Measurements from ENCODE around the gene TRMT2A.

Gene TRMT2A

DNA sequence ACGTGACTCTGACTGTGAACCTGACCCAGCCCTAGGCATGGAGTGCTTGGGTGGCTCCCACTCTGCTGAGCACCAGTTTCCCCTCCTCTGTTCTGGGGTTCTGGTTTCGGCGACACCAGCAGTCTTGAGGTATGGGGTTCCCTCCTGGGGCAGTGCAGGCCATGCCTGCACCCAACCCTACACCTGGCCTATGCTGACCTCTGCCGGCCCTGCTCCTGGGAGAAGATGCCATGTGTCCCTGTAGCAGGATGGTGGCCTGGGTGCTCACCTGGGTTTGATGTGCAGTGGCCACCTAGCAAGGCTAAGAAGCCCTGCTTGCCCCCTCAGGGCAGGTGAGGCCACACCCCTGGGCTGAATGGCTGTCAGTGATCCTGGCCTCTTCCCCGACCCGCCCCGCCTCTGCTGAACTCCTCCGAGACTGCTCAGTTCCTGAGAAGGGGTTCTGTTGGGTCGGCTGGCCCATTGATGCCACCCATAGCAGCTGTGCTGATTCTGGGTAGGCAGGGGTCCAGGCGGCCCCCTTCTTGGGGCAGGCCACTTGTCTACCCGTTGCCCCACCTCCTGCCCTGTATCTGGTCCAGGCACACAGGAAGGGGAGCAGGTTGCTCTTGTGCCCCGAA, 17.0 kb upstream of the TRMT2A start:
- DNase-seq: no peak

DNA sequence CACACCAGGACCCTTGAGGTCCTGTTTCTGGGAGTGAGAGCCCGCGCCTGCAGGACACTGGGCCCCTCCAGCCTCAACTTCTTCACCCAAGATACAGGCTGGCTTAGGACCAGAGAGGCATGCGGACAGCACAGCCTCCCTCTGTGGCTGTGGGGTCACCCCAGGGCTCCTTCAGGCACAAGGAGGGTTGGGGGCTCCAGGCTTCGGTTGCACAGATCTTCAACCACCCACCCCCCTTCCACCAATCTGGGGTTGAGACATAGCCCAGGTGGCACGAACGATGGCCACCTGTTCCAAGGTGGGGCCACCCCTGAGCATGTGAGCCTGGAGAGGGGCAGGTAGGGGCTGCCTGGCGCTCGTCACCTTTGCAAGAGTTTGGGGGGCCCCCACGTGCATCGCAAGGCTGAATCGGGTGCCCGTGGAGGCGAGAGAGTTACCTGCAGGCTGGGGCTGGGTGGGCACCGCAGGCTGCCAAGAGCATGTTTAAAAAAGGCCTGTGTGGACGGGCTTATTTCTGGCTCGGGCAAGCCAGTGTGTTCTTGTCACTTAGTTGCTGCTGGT, 15.7 kb upstream of the TRMT2A start:
- DNase-seq: no peak

- DNase-seq: no peak
Measured at GRCh38 chr22:20131859-20132685, 15.0 kb upstream of the TRMT2A start.

GRCh38 chr22:20131597-20131858, 14.5 kb upstream of the TRMT2A start, which contains the start of gene ZDHHC8:
ZDHHC8 (plus strand) TSS chr22:20131804; CDS start chr22:20131948, 144 bp downstream.
- DNase-seq: no peak

- no peak for DNase-seq
Measured at GRCh38 chr22:20130731-20131596, 13.9 kb upstream of the TRMT2A start.

- no peak for DNase-seq
Measured at GRCh38 chr22:20130319-20130718, 13.3 kb upstream of the TRMT2A start.

- no peak for DNase-seq
Measured at GRCh38 chr22:20129747-20130014, 12.7 kb upstream of the TRMT2A start.

DNA sequence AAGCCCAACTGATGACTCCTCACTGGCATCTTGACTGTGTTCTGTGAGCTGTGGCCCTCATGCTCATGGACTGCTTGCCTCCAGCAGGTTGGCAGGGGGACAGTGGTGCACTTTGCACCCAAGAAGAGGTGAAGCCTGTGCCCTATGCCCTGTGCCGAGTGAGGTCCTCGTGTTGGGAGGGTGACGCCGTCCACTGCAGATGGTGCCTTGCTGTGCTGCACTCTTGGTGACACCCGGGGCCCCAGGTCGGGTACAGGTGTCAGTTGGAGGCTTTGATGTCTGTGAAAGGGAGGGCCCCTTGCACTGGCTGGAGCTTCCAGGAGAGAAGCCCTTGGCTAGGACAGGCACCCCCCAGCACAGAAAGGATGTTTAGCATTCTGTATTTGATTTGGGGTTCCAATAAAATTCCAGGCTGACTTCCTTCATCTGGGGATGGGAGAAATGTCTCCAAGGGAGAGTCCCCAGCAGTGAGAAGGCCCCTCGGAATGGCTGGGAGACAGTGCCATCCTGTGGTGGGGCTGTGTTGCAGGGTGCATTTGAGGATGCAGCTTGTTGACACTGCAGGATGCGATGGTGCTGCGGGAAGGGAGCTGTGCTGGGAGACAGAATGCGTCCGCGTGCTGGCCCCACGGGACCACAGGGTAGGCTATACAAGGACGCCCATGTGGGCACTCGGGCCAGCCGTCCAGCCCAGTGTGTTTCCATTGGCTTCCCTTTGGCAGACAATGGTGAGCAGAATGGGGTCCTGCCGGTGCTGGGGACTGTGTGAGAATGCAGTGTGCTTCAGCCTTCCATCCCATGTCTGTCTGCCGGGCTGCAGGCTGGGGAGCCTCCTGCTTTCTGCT, 12.1 kb upstream of the TRMT2A start:
- DNase-seq: peak in 1 of 2 experiments; percentile 7

- DNase-seq: no peak
Measured at GRCh38 chr22:20128619-20128901, 11.5 kb upstream of the TRMT2A start.

GRCh38 chr22:20127869-20128618, 11.0 kb upstream of the TRMT2A start:
- DNase-seq: no peak

DNA sequence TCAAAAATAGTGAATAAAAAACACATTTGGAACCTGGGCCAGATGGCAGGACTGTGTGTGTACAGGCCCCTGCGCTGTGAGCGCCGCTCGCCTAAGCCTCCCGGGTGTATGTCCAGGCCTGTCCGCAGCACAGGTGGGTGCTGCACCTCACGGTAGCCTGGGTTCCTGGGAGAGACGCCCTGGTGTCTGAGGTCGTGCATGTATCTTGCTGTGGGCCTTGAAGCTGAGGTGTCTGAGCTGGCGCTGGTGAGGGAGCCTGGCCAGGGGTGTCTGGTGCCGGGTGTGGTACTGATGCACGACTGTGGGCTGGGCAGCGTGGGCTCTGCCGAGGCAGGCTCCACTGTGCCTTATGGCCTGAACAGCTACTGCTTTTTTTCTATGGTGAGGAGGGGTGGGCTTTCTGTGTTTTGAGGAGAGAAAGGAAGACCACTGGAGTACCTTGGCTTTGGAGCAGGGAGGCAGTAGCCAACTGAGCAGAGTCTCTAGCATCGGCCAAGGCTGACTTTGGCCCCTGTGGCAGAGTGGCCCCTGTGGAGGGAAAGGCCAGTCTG, 10.4 kb upstream of the TRMT2A start:
- DNase-seq: no peak

DNA sequence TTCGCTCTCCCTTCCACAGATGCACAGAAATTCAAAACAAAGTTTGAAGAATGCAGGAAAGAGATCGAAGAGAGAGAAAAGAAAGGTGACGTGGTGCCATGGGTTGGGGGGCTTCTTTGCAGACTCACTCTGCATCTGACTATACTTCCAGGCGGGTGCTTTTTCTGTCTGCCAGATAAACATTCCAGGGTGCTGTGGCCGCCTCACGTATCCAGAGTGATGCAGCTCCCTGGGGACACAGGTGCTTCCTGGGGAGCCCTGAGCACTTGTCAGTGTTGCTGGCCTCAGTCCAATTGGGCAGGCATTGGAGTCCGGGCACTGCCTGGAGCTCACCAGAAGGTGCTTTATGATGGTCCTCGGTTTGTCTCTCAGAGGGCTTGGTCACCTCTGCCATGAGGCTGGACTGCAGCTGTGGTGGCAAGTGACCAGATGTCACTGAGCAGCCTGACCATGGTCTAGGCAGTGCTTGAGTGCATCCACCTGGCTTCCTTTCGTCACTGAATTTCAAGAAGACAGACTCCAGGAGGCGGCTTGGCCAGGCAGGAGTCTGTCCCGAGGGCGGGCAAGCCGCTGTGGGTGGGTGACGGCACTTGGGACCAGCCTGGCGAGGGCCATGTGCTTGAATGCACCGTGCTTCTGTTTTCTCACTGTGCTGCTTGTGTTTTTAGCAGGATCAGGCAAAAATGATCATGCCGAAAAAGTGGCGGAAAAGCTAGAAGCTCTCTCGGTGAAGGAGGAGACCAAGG, 9.4 kb upstream of the TRMT2A start:
- DNase-seq: no peak

DNA sequence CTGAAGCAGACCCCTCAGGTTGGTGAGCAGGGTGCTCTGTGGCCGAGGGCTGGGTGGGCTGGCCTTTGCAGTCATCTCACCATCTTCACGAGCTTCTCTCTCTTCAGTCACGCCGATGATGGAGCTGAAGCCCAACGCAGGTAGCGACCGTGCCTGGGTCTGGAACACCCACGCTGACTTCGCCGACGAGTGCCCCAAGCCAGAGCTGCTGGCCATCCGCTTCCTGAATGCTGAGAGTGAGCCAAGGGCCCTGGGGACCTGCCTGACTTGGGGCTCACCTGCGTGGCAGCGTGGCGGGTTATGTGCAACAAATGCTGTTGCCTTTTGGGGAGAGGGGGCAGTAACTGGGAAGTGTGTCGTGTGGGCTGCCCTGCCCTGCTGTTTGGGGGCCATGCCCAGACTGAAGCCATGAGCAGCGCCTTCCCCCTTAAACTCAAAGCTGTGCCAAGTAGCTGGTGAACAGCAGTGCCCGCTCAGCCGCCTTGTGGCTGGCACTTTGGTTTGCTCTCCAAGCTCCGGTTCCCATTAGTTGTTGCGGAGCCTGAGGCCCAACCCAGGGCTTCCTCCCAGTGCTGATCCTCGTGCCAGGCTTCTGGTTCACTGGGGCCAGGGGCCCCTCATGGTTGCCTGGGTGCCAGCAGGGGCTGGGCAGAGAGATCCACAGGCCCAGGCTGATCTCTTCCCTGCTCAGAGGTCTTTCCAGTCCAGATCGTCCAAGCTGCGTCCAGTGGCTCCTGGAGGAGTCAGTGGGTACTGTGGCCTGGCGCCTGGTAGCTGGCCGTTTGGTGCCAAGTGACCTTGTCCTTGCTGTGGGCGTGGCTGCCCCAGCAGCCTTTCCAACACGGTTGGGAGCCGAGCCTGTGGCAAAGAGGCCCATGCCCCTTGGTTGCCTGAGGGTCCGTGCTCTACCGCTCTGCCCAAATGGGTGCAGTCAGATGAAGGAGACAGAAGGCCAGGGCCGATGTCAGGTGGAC, 8.5 kb upstream of the TRMT2A start:
- no peak for DNase-seq

GRCh38 chr22:20124083-20124787, 7.2 kb upstream of the TRMT2A start:
- no peak for DNase-seq

DNA sequence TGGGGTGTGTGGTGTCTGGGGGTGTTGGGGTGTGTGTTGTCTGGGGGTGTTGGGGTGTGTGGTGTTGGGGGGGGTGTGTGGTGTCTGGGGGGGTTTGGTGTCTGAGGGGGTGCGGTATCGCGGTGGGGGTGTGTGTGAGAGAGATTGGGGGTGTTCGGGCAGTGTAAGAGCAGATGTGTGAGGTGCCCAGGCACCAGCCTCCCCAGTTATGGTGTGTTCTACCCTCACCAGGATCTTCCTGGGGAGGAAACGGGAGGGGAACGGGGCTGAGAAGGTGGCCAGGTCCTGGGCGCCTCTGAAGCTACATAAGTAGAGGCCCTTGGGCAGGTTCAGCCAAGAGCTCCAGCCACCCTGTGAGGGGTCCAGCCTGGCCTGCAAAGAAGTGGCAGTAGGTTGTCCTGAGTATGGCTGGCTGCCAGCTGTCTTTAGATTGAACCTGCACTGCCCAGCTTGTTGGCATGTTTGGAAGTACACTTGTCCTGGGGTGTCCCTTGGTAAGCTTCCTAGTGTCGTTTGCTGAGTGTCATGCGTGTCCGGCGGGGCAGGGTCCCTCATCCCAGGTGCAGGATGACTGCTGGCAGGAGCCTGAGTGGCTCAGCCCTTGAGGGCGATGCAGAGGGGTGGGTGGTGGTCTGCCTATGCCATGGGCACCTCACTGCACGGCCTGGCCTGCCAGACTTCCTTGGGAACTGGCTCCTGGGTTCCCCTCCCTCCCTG, 6.5 kb upstream of the TRMT2A start:
- no peak for DNase-seq

DNA sequence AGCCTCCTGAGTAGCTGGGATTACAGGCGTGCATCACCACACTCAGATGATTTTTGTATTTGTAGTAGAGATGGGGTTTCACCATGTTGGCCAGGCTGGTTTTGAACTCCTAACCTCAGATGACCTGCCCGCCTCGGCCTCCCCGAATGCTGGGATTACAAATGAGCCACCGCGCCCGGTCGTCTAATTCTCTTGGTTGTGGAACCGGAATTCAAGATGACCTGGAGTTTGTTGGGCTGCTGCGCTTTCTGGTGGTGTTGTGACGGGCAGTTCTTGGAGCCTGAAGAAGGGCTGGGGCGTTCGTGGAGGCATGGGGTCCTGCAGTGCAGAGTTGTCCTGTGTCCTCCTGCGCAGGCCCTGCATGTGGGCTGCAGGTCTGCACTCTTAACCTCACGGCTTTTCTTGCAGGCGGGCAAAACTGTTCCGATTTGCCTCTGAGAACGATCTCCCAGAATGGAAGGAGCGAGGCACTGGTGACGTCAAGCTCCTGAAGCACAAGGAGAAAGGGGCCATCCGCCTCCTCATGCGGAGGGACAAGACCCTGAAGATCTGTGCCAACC, 4.9 kb upstream of the TRMT2A start:
- DNase-seq: no peak

GRCh38 chr22:20118300-20119020, 1.4 kb upstream of the TRMT2A start:
- no peak for DNase-seq
